ENCODE data around the gene CRYBB1. TPM values are rescaled to one million over a fixed set of nuclear protein-coding genes. Genes with fewer than 3 reads are reported as not detected.

The CRYBB1 gene
- polyA plus RNA-seq, 3 donors, result 0.33 to 1.6 (median 0.78) TPM

- no peak overlapping the region for H3K4me3 ChIP-seq (replicated peaks in 1 of 3; ENCODE audit: low read depth in 2 of 3, low read length in 3 of 3)
- H3K27me3 Mint-ChIP-seq (ENCODE audit: low read depth in 3 of 3), result peaks cover 2 to 10% (median 2%) of the 10 kb centered on the region in 3 donors
- no peak overlapping the region for H3K9ac ChIP-seq (ENCODE audit: insufficient read depth, low read length, poor library complexity, severe bottlenecking)
- DNase-seq, result no peak
- no peak overlapping the region for H3K27ac ChIP-seq (ENCODE audit: low read depth in 1 of 2, low read length in 2 of 2)
- WGBS (ENCODE audit: insufficient coverage), result 79% methylated on average over 9 of the region's 15 CpGs
- H3K27me3 ChIP-seq (ENCODE audit: control insufficient read depth in 2 of 2, insufficient read depth in 2 of 2, low read length in 2 of 2), result no peaks in the 10 kb centered on the region
- TF ChIP-seq CTCF (IDR thresholded peaks at IDR 0.05), result no peak
- no peak overlapping the region for H3K27ac Mint-ChIP-seq
- H3K4me1 ChIP-seq (ENCODE audit: control insufficient read depth in 1 of 2, insufficient read depth in 2 of 2, low read length in 2 of 2), result peaks cover 26 to 32% of the 10 kb centered on the region in 2 donors
- H4K20me1 ChIP-seq (ENCODE audit: insufficient read depth, low read length), result no peaks in the 10 kb centered on the region
- H3K4me1 Mint-ChIP-seq, result peaks cover 40% of the 10 kb centered on the region
- intact Hi-C loops (cut with micrococcal nuclease), result no loop called here
- no peak overlapping the region for H3K4me3 Mint-ChIP-seq
- H3K9me3 ChIP-seq (replicated peaks in 1 of 2; ENCODE audit: control insufficient read depth in 1 of 2, insufficient read depth in 1 of 2, low read length in 2 of 2), result no peaks in the 10 kb centered on the region
- no peaks in the 10 kb centered on the region for H3K36me3 Mint-ChIP-seq
- H3K79me2 ChIP-seq (ENCODE audit: insufficient read depth, low read length), result no peaks in the 10 kb centered on the region
- no peaks in the 10 kb centered on the region for H3K9me3 Mint-ChIP-seq
- peak overlapping the region; percentile 73 for H2AFZ ChIP-seq (ENCODE audit: insufficient read depth, low read depth, low read length, poor library complexity, severe bottlenecking)
- no peaks in the 10 kb centered on the region for H3K36me3 ChIP-seq (replicated peaks in 1 of 2; ENCODE audit: control insufficient read depth in 1 of 2, insufficient read depth in 2 of 2, low read length in 2 of 2)
- no peak overlapping the region for H3K4me2 ChIP-seq (replicated peaks; ENCODE audit: extremely low read depth, low read length, poor library complexity, severe bottlenecking)
These were observed 25.7 kb upstream of the CRYBB1 start for GRCh38 chr22:26643418-26644100.

DNA sequence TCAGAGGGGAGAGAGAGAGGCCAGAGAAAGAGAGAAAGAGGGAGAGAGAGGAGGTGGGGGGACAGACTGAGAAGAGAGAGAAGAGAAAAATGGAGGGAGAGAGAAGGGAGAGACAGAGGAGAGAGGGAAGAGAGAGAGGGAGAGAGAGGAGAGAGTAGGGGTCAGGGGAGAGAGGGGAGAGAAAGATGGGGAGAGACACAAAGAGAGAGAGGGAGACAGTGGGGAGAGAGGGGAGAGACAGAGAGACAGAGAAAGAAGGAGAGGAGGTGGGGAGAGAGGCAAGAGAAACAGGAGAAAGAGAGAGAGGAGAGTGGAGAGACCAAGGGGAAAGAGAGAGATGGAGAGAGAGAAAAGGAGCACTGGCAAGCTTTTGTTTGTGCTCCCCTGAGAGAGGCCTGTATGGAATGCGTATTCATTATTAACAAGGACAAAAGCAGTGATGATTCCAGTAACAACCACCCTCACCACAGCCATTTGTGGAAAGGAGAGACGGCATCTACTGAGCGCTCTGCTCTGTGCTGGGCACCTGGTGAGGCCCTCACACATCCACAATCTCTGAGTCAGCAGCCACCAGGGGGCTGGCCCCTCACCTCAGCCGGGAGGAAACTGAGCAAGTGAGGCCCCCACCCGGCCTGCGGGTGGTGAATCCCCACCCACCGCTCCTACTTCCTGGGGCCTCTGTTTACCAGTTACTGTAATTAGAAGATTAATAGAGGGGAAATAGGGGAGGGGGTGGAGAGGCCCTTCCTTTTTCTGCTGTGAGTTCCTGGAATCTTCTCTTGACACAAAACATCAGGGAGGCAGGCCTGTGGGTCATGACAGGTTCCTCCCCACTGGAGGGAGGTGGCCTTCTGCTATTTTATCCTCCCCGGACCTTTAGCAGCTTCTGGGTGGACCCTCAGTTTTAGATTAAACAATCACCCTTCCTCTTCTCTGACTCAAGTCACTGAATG, 24.9 kb upstream of the CRYBB1 start:
- Histone ChIP-seq H3K27ac (ENCODE audit: low read depth in 1 of 2, low read length in 2 of 2) (no peak overlapping the region), H4K20me1 (ENCODE audit: insufficient read depth, low read length) (no peaks in the 10 kb centered on the region), H3K4me1 (ENCODE audit: control insufficient read depth in 1 of 2, insufficient read depth in 2 of 2, low read length in 2 of 2) (peaks cover 18 to 23% of the 10 kb centered on the region in 2 donors), H3K4me3 (replicated peaks in 1 of 3; ENCODE audit: low read depth in 2 of 3, low read length in 3 of 3) (no peak overlapping the region), H3K27me3 (ENCODE audit: control insufficient read depth in 2 of 2, insufficient read depth in 2 of 2, low read length in 2 of 2) (no peaks in the 10 kb centered on the region), H3K36me3 (replicated peaks in 1 of 2; ENCODE audit: control insufficient read depth in 1 of 2, insufficient read depth in 2 of 2, low read length in 2 of 2) (no peaks in the 10 kb centered on the region), H2AFZ (ENCODE audit: insufficient read depth, low read depth, low read length, poor library complexity, severe bottlenecking) (peak overlapping the region; percentile 73), H3K79me2 (ENCODE audit: insufficient read depth, low read length) (no peaks in the 10 kb centered on the region), H3K9me3 (replicated peaks in 1 of 2; ENCODE audit: control insufficient read depth in 1 of 2, insufficient read depth in 1 of 2, low read length in 2 of 2) (no peaks in the 10 kb centered on the region), H3K9ac (ENCODE audit: insufficient read depth, low read length, poor library complexity, severe bottlenecking) (no peak overlapping the region), H3K4me2 (replicated peaks; ENCODE audit: extremely low read depth, low read length, poor library complexity, severe bottlenecking) (no peak overlapping the region)
- Mint-ChIP-seq H3K27ac (peak overlapping the region in 2 of 7 donors; percentile 33 to 57), H3K4me3 (peak overlapping the region in 1 of 2 donors; percentile 35), H3K4me1 (peaks cover 31% of the 10 kb centered on the region), H3K27me3 (ENCODE audit: low read depth in 3 of 3) (peaks cover 2 to 10% (median 2%) of the 10 kb centered on the region in 3 donors), H3K9me3 (no peaks in the 10 kb centered on the region), H3K36me3 (no peaks in the 10 kb centered on the region)
- 0% methylated on average over 2 of the region's 8 CpGs for WGBS (ENCODE audit: insufficient coverage)
- no peak for DNase-seq
- intact Hi-C loops (cut with micrococcal nuclease), result no loop called here
- no peak for TF ChIP-seq CTCF (IDR thresholded peaks at IDR 0.05)

Measured in CD14-positive monocyte (primary cell).